Pancreas (tissue), 10 donors: ENCODE results near the gene TGM1. TPM values are rescaled to one million over a fixed set of nuclear protein-coding genes. Genes with fewer than 3 reads are reported as not detected.

Experiments used
- ATAC-seq, 4 donors: fragments of 200-7000 bp; cut with Tn5 transposase; one replicate each; pipeline versions ENCODE4 v1.8.0 to v1.9.1; 2020; ENCODE audit warnings: mild to moderate bottlenecking in 4 of 4, moderate library complexity in 4 of 4
- DNase-seq, 6 donors: peaks; one replicate each; pipeline ENCODE4 v3.0.0-alpha.2; 2020
- FAIRE-seq: peaks from 2 replicates; lab custom pipeline; 2012; peaks lifted over from hg19 to GRCh38; lab: Jason Lieb, UNC
- H3K27ac ChIP-seq, 4 donors: fragments of 200-600 bp; sonication (generic); 1 replicate in 3 of 4; 2 replicates in 1 of 4; pipeline versions ENCODE4 v1.5.0 to v1.8.0; 2020
- H3K27me3 ChIP-seq, 4 donors: fragments of 200-600 bp; one replicate each; pipeline ENCODE4 v1.8.0; 2021
- H3K36me3 ChIP-seq, 3 donors: fragments of 200-600 bp; sonication (generic) in 1 of 3; one replicate each; pipeline versions ENCODE4 v1.5.0 to v1.8.0; 2020 to 2021
- H3K4me1 ChIP-seq, 3 donors: fragments of 200-600 bp; one replicate each; pipeline ENCODE4 v1.8.0; 2021
- H3K4me3 ChIP-seq, 4 donors: fragments of 200-600 bp; sonication (generic) in 2 of 4; one replicate each; pipeline versions ENCODE4 v1.5.0 to v1.8.0; 2020 to 2021
- H3K9me3 ChIP-seq, 4 donors: fragments of 200-600 bp; one replicate each; pipeline ENCODE4 v1.8.0; 2021
- CTCF ChIP-seq, 4 donors: fragments of 200-600 bp; sonication (generic) in 3 of 4; IDR thresholded peaks; one replicate each; pipeline versions ENCODE4 v1.5.0 to v1.8.0; 2021; ENCODE audit warnings: antibody characterized with exemption in 4 of 4
- WGBS, 2 donors: extraction: QIAGEN DNeasy Blood & Tissue Kit; methylation state at CpG; one replicate each; pipeline ENCODE4 v1.1.7; 2013; 5-methylcytosine and 5-hydroxymethylcytosine counted together
- intact Hi-C, 3 donors: fragments of 100-400 bp; cut with DNase I; formaldehyde crosslinking; loops; one replicate each; pipeline versions ENCODE4 v1.11.1 to v1.14.2; 2022
- polyA plus RNA-seq, 2 donors: library from polyadenylated mRNA; stranded (reverse); fragments of 200-250 nt; gene quantifications; one replicate each; pipeline ENCODE4 v1.2.3, GENCODE V29; 2013
- total RNA-seq, 6 donors: library from RNA; stranded (reverse); fragmentation: NEBNext Ultra II Directional in 4 of 6; extraction: Animal tissue kit (Norgen Biotek cat#: 25700) in 4 of 6; gene quantifications; one replicate each; pipeline versions ENCODE4 v1.2.1 to v1.2.4, GENCODE V29; 2021 to 2023
- donor health status: healthy with polysubstance abuse.
- donor health status: DM: no; HTN: no; CAD: no; lungs with moderate emphysema.
- donor health status: DM: no; HTN: no; CAD: no.
- donor health status: control.
- donor health status: control.
- donor health status: Bipolar disorder and iron deficiency.
- donor health status: DM: yes; HTN: yes; CAD: no.
- donor health status: DM: no; HTN: no; CAD: no.
- donor health status: DM: no; HTN: no; CAD: no.
- donor health status: DM: yes; HTN: yes; CAD: no.

TGM1 gene
- total and polyA plus RNA-seq, 8 donors = 1.2 to 5.4 (median 2.8) TPM

GRCh38 chr14:24291446-24292117 lies 28.6 kb upstream of the TGM1 start:
- Histone ChIP-seq H3K27me3 (no peaks in the 10 kb centered on the region), H3K36me3 (peaks cover 0 to 34% (median 8%) of the 10 kb centered on the region in 3 donors)
- no peak for FAIRE-seq

GRCh38 chr14:24290746-24291145 lies 27.8 kb upstream of the TGM1 start:
- H3K27me3 ChIP-seq = no peaks in the 10 kb centered on the region
- peaks cover 0 to 30% (median 4%) of the 10 kb centered on the region in 3 donors for H3K36me3 ChIP-seq
- H3K9me3 ChIP-seq = no peaks in the 10 kb centered on the region
- DNase-seq (peak in 1 of 6 donors; percentile 14), ATAC-seq (no peak), FAIRE-seq (no peak)
- WGBS, 2 donors = 80 to 81% methylated on average over 9 of the region's 9 CpGs
- no peaks in the 10 kb centered on the region for H3K4me1 ChIP-seq
- H3K27ac ChIP-seq = no peak overlapping the region
- TF ChIP-seq CTCF (IDR thresholded peaks at IDR 0.05) = no peak
- intact Hi-C loops = no loop called here
- H3K4me3 ChIP-seq = no peak overlapping the region

More at GRCh38 chr14:24291446-24292117, 28.6 kb upstream of the TGM1 start:
- Histone ChIP-seq H3K9me3 (no peaks in the 10 kb centered on the region), H3K4me3 (no peak overlapping the region), H3K27ac (no peak overlapping the region), H3K4me1 (peaks cover 0 to under 1% (median 0%) of the 10 kb centered on the region in 3 donors)
- intact Hi-C loops = no loop called here
- 86 to 94% methylated on average over 3 of the region's 3 CpGs for WGBS, 2 donors
- DNase-seq (no peak), ATAC-seq (no peak)
- TF ChIP-seq CTCF (IDR thresholded peaks at IDR 0.05) = no peak

GRCh38 chr14:24289649-24290280 lies 26.8 kb upstream of the TGM1 start:
- no peak for TF ChIP-seq CTCF (IDR thresholded peaks at IDR 0.05)
- DNase-seq (no peak), ATAC-seq (no peak), FAIRE-seq (no peak)
- Histone ChIP-seq H3K36me3 (peaks cover 0 to 23% (median 0%) of the 10 kb centered on the region in 3 donors), H3K4me3 (no peak overlapping the region), H3K4me1 (no peaks in the 10 kb centered on the region), H3K27me3 (no peaks in the 10 kb centered on the region), H3K9me3 (no peaks in the 10 kb centered on the region), H3K27ac (no peak overlapping the region)
- WGBS, 2 donors = 77 to 81% methylated on average over 6 of the region's 6 CpGs
- intact Hi-C loops = no loop called here

- intact Hi-C loops = no loop called here
- no peak for FAIRE-seq
- no peak for ATAC-seq
- Histone ChIP-seq H3K36me3 (peaks cover 0 to 12% (median 0%) of the 10 kb centered on the region in 3 donors), H3K4me1 (no peaks in the 10 kb centered on the region), H3K27ac (no peak overlapping the region), H3K9me3 (no peaks in the 10 kb centered on the region), H3K4me3 (no peak overlapping the region), H3K27me3 (no peaks in the 10 kb centered on the region)
- 90 to 93% methylated on average over 5 of the region's 5 CpGs for WGBS, 2 donors
- TF ChIP-seq CTCF (IDR thresholded peaks at IDR 0.05) = no peak
- peak in 1 of 6 donors; percentile 32 for DNase-seq
Measured at GRCh38 chr14:24286996-24287395, 24.0 kb upstream of the TGM1 start.

GRCh38 chr14:24285351-24285750 lies 22.4 kb upstream of the TGM1 start:
- peak in 1 of 6 donors; percentile 9 for DNase-seq
- no peak for FAIRE-seq
- no peak for ATAC-seq
- no peak for TF ChIP-seq CTCF (IDR thresholded peaks at IDR 0.05)
- intact Hi-C loops = no loop called here
- 70 to 76% methylated on average over 4 of the region's 4 CpGs for WGBS, 2 donors
- H3K27ac ChIP-seq = no peak overlapping the region
- H3K9me3 ChIP-seq = no peaks in the 10 kb centered on the region
- no peaks in the 10 kb centered on the region for H3K27me3 ChIP-seq
- H3K4me3 ChIP-seq = no peak overlapping the region
- no peaks in the 10 kb centered on the region for H3K4me1 ChIP-seq
- peaks cover 0 to 10% (median 0%) of the 10 kb centered on the region in 3 donors for H3K36me3 ChIP-seq
